Measurements from ENCODE around the gene CAPZB.
"Not testable (repeated sequence)": the region's sequence is repeated elsewhere in the genome, so short reads cannot be mapped to it uniquely, and the experiment has no call there.

Gene CAPZB

GRCh38 chr1:19485362-19486187 is at the start of gene CAPZB:
Gene CAPZB, minus strand, starts transcription at chr1:19485539. Its CDS starts 101 bp downstream, at chr1:19485438.
- DNase-seq (ENCODE audit: low spot score), result peak; percentile 94

GRCh38 chr1:19534281-19534680 is 48.9 kb upstream of the CAPZB start:
- DNase-seq (ENCODE audit: low spot score), result no peak

- DNase-seq (ENCODE audit: low spot score), result no peak
Measured at GRCh38 chr1:19533626-19534025, 48.3 kb upstream of the CAPZB start.

DNA sequence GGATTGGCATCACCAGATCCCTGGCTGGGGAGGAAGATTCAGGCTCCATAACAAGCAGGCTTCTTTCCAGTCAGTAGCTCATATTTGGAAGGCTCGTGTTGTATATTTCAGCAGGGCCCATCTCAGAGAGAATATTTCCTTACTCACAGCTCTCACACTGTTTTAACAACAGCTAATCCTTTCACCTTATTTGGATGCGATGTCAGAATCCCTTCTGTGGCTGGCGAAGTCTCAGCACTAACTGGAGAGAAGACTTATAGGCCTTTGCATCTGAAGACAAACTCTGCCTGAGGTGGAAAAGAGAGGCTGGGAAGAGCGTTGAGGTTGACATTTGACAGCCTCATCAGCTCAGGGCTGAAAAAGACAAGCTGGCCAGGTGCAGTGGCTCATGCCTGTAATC is 47.2 kb upstream of the CAPZB start:
- DNase-seq (ENCODE audit: low spot score), result no peak

DNA sequence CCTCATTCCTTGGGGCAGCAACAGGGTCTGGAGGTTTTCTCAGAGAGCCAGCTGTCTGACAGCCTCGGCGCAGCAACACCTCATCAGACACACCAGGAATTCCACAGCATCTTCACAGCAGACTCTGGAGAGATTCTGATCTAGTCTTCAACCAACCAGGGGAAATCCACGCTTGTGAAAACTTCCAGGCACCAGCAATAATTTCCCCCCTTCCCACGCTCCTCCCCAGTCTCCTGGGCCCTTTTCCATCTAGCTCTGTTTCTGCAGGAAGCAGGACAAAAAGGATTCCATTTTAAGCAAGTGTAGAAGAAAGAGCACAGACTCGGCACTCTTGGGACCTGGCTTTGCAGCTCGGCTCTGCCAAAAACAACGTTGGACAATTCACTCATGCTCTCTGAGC is 44.3 kb upstream of the CAPZB start:
- no peak for DNase-seq (ENCODE audit: low spot score)

GRCh38 chr1:19528438-19528837 is 43.1 kb upstream of the CAPZB start:
- DNase-seq (ENCODE audit: low spot score), result no peak

DNA sequence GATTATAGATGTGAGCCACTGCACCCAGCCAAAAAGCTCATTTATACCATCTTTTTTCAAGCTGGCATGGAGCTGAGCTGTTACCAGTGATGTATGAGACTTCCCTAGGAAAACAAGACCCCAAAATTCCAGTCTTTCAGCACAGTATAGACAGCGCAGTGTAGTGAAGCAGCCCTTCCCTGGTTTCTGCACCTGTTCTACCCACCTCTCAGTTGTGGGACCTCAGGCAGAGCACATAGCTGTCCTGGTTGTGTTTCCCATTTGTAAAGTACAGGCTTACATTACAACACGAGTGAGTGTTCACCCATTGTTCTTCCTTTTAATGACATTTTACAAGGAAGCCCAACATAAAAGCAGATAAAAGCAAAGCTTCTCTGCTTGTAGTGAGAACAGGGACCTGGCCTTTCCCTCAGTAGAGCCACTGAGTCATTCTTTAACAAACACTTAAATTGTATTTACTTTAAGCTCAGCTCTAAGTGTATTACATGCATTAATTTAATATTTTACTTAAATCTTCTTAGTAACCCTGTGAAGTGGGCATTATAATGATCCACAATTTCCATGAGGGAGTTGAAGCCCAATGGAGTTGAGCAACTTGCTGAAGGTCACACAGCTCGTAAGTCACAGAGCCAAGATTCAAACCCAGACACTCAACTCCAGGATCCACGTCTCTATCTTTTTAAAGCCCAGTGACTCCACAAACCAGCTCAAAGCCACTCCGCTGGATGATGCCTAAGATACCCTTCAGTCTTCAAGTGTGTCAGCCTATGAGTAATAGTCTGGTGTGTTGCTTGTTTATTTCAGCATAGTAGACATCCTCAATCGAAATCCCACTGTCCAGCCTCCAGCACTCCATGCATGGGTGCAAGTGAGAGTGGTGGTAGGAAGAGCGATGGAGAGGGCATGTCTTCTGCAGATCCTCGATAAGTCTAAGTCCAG is 40.5 kb upstream of the CAPZB start:
- DNase-seq (ENCODE audit: low spot score), result no peak

DNA sequence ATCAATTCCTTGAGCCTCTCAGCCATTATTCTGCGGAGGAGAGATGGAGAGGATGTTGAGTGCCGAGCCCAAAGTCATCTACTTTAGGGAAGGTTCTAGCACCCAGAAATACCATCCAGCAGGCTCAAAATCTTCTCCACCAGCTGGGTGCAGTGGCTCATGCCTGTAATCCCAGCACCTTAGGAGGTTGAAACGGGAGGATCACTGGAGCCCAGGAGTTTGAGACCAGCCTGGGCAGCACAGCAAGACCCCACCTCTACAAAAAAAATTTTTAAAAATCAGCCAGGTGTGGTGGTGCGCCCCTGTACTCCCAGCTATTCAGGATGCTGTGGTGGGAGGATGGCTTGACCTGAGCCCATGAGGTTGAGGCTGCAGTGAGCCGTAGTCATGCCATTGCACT is 39.5 kb upstream of the CAPZB start:
- DNase-seq (ENCODE audit: low spot score), result no peak

- not testable (repeated sequence) for DNase-seq (ENCODE audit: low spot score)
Measured at GRCh38 chr1:19522570-19522969, 37.2 kb upstream of the CAPZB start.

DNA sequence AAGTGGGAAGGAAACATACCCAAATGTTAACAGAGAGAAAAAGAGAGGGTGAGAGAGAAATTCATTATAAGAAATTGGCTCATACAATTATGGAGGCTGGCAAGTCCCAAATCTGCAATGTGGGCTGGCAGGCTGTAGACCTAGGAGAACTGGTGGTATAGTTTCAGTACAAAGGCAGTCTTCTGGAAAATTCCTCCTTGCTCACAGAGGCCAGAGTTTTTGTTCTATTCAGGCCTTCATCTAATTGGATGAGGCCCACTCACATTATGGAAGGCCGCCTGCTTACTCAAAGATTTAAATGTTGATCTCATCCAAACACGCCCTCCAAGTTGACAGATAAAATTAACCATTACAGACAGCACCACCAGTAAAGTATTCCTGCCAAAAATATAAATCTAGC is 36.1 kb upstream of the CAPZB start:
- no peak for DNase-seq (ENCODE audit: low spot score)

GRCh38 chr1:19517017-19517416 is 31.7 kb upstream of the CAPZB start:
- no peak for DNase-seq (ENCODE audit: low spot score)

- DNase-seq (ENCODE audit: low spot score), result no peak
Measured at GRCh38 chr1:19515201-19515600, 29.9 kb upstream of the CAPZB start.

- no peak for DNase-seq (ENCODE audit: low spot score)
Measured at GRCh38 chr1:19514391-19514831, 29.1 kb upstream of the CAPZB start.

GRCh38 chr1:19512545-19512944 is 27.2 kb upstream of the CAPZB start:
- DNase-seq (ENCODE audit: low spot score), result peak; percentile 35

- DNase-seq (ENCODE audit: low spot score), result no peak
Measured at GRCh38 chr1:19511116-19511515, 25.8 kb upstream of the CAPZB start.

DNA sequence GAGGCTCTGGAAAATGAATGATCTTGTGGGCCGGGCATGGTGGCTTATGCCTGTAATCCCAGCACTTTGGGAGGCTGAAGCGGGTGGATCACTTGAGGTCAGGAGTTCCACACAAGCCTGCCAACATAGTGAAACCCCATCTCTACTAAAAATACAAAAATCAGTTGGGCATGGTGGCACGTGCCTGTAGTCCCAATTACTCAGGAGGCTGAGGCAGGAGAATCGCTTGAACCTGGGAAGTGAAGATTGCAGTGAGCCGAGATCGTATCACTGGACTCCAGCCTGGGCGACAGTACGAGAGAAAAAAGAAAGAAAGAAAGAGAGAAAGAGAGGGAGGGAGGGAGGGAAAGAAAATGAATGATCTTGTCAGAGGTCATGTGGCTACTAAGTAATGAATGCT is 24.3 kb upstream of the CAPZB start:
- DNase-seq (ENCODE audit: low spot score), result not testable (repeated sequence)

DNA sequence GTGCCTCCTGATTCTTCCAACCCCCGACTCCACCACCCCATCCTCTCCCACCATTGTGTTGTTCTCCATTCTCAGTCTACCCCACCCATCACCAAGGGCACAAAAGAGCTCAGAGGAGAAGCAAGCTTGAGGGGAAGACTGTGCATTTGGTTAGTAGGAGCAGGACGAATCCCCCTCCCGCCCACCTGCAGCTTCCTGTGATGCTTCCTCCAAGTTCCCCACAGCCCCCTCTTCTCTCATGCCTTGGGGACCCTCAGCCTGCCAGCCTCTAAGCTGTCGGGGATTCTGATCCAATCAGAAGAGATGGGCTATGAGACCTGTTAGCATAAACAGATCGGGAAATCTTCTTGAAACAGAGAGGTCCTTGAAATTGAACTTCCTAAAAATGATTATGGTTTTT is 22.2 kb upstream of the CAPZB start:
- no peak for DNase-seq (ENCODE audit: low spot score)

GRCh38 chr1:19505693-19506457 is 20.5 kb upstream of the CAPZB start:
- no peak for DNase-seq (ENCODE audit: low spot score)

- DNase-seq (ENCODE audit: low spot score), result peak; percentile 43
Measured at GRCh38 chr1:19504796-19505692, 19.7 kb upstream of the CAPZB start.

DNA sequence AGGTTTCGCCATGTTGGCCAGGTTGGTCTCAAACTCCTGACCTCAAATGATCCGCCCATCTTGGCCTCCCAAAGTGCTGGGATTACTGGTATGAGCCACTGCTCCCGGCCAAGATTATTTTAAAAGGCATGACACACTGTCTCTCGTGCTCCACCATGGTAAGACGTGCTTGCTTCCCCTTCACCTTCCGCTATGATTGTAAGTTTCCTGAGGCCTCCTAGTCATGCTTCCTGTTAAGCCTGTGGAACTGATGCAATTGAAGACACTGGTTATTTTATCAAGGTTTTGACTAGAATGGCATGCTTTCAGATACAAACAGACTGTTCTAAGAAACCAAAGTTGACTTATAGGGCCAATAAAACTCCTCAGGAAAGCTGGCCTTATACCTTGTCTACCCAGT is 16.9 kb upstream of the CAPZB start:
- DNase-seq (ENCODE audit: low spot score), result not testable (repeated sequence)

DNA sequence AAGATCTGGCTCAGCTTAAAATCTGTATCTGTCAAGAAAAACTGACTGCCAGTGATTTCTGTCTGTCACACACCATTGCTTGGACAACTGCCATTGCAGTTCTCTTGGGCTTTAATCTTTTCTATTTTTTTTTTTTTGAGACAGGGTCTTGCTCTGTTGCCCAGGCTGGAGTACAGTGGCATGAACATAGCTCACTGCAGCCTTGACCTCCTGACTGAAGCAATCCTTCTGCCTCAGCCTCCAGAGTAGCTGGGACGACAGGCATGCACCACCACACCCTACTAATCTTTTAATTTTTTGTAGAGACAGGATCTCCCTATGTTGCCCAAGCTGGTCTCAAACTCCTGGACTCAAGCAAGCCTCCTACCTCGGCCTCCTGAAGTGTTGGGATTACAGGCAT is 14.5 kb upstream of the CAPZB start:
- not testable (repeated sequence) for DNase-seq (ENCODE audit: low spot score)

Data from kidney tubule cell (primary cell).